NCI-H2029 treated with DMSO at 0.1 percent for 48 hours (cell line): ENCODE measurements around the gene CRLF3.
"Not testable (repeated sequence)": the region's sequence is repeated elsewhere in the genome, so short reads cannot be mapped to it uniquely, and the experiment has no call there.

ENCODE experiments used
- DNase-seq: peaks from one replicate; lab custom pipeline; 2025; lab: John Stamatoyannopoulos, UW

Gene CRLF3, protein sequence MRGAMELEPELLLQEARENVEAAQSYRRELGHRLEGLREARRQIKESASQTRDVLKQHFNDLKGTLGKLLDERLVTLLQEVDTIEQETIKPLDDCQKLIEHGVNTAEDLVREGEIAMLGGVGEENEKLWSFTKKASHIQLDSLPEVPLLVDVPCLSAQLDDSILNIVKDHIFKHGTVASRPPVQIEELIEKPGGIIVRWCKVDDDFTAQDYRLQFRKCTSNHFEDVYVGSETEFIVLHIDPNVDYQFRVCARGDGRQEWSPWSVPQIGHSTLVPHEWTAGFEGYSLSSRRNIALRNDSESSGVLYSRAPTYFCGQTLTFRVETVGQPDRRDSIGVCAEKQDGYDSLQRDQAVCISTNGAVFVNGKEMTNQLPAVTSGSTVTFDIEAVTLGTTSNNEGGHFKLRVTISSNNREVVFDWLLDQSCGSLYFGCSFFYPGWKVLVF

GRCh38 chr17:30824356-30825145 lies at the start of gene CRLF3:
CRLF3 (minus strand) TSS chr17:30824692; CDS start chr17:30824651, 41 bp downstream.
- peak; percentile 46 for DNase-seq

DNA sequence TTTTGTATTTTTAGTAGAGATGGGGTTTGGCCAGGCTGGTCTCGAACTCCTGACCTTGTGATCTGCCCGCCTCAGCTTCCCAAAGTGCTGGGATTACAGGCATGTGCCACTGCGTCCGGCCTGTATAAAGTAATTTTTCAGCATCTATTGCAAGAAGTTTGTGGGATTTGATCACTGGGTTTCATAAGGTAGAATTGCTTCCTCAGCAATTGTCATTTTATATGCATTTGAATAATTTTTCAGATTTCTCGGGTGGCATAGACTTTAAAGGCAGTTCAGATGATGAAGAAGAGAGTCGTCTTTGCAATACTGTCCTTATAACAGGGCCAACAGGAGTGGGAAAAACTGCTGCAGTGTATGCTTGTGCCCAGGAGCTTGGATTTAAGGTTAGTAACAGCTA lies 44.5 kb upstream of the CRLF3 start:
- no peak for DNase-seq

- no peak for DNase-seq
These were observed 40.1 kb upstream of the CRLF3 start for GRCh38 chr17:30864636-30865035.

GRCh38 chr17:30858556-30859250 lies 34.2 kb upstream of the CRLF3 start:
- no peak for DNase-seq

DNA sequence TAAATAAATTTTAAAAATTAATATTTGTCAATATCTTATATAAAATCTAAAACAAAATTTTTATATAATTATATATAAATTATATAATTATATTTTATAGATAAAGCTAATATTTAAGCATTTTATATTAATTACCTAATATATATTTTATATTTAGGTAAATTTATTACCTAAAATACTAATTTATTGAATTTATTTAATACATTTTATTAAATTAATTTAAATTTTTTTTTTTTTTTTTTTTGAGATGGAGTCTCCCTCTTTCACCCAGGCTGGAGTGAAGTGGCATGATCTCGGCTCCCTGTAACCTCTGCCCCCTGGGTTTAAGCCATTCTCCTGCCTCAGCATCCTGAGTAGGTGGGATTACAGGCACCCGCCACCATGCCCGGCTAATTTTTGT lies 29.7 kb upstream of the CRLF3 start:
- no peak for DNase-seq

DNA sequence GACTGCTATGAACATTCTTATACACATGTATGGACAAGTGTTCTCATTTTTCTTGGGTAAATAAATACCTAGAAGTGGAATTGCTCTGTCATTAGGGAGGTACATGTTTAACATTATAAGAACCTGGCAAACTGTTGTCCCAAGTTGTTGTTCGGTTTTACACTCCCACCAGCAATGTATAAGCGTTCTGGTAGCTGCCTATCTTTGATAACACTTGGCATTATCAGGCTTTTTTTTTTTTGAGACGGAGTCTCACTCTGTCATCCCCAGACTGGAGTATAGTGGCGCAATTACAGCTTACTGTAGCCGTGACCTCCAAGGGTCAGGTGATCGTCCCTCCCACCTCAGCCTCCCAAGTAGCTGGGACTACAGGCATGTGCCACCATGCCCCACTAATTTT lies 23.5 kb upstream of the CRLF3 start:
- no peak for DNase-seq

DNA sequence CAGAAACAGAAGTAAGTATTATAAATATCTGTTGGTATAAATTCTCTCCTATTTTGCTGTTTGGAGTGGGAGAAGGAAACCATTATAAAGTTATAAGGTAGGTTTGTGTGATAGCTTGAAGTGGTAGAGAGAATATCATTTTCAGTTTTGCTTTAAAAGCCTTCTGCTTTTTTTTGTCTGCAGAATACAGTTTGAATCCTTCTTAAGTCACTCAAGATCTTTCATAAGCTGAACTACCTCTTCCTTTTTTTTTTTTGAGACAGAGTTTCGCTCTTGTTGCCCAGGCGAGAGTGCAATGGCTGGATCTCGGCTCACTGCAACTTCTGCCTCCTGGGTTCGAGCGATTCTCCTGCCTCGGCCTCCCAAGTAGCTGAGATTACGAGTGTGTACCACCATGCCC lies 16.3 kb upstream of the CRLF3 start:
- DNase-seq, result no peak

DNA sequence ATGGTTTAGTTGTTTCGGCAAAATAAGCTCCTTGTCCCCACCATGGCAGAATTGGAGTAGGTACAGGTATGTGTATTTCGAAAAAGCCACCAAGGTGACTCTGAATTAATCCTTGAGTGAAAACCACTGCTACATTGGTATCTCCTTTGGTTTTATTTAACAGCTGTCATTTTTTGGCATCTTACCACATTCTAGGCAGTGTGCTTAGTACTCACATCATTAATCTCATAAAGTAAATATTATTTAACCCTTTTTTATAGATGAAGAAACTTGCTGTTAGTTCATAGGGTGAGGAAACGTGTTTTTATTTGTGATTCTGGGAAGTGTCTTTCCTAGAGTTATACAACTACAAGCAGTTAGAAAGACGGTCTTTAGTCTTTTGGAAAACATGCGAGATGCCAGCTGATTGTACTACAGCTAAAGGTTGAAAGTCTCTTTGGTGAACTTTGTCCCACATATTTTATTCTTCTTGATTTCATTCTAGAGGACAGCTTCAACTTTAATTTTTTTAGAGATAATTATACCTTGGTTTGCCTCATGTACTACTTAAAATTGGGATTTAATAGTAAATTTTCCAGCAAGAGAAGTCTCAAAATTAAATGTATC lies 13.8 kb upstream of the CRLF3 start:
- DNase-seq, result no peak

DNA sequence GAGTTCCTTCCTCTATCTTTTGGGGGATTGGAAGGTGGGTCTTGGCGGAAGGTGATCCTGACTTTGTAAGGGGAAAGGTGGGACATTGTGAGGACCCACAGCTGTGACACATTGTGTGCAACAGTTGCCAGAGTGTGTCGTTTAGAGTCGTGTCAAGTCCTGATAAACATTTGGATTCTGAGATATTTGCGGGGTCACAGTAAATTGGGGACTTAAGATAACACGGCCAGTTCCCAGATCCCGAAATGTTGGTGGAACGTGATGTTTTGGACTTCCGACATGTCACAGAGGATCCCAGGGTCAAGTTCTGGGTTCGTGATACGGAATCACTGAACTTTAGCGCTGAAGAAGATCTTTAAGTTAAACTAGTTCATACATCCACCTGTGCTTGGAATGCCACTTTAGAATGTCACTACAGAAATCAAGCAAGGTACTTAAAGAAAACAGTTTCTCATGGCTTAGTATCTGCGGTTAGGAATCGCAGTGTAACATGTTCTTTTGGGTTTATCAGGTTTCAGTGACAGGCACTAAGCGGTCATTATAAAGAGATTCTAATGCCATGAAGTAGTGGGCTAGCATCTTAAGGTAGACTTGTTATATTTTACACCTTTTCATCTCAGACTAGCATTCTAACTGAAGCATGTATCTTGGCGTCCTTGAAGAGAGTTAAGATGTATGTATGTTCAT lies 8.1 kb upstream of the CRLF3 start:
- DNase-seq, result no peak

- peak; percentile 46 for DNase-seq
These were observed 7.4 kb upstream of the CRLF3 start, which contains the start of gene ATAD5 for GRCh38 chr17:30831663-30832437. ATAD5 (plus strand) TSS chr17:30831966; CDS start chr17:30832348, 382 bp downstream.

GRCh38 chr17:30831257-30831656 lies 6.8 kb upstream of the CRLF3 start:
- DNase-seq, result no peak

GRCh38 chr17:30829022-30829421 lies 4.5 kb upstream of the CRLF3 start:
- DNase-seq, result no peak

DNA sequence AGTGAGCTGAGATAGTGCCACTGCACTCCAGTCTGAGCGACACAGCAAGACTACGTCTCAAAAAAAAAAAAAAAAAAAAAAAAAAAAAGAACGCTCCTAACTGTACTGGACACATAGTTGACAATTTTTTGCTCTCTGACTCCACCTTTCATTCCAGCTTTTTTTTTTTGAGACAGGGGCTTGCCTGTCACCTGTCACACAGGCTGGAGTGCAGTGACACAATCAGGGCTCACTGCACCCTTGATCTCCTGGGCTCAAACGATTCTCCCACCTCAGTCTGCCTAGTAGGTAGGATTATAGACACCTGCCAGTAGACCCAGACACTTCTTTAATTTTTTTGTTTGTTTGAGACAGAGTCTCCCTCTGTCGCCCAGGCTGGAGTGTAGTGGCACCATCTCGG lies 2.6 kb upstream of the CRLF3 start:
- DNase-seq, result no peak

GRCh38 chr17:30824002-30824355 lies 513 bp downstream of the CRLF3 start:
- no peak for DNase-seq

GRCh38 chr17:30823421-30823820 lies 1.1 kb downstream of the CRLF3 start:
- no peak for DNase-seq

DNA sequence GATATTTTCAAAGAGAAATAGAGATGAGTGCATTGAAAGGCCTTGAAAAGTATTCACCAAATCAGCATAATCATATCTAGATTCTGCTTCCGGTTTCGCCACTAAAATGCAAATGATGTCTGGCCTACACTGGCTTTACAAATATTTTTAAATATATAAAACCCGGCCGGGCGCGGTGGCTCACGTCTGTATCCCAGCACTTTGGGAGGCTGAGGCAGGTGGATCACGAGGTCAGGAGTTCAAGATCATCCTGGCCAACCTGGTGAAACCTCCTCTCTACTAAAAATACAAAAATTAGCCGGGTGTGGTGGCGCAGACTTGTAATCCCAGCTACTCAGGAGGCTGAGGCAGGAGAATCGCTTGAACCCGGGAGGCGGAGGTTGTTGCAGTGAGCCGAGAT lies 1.6 kb downstream of the CRLF3 start:
- not testable (repeated sequence) for DNase-seq

GRCh38 chr17:30821871-30822723 lies 2.4 kb downstream of the CRLF3 start:
- DNase-seq, result no peak

- no peak for DNase-seq
These were observed 4.4 kb downstream of the CRLF3 start for GRCh38 chr17:30819971-30820705.

DNA sequence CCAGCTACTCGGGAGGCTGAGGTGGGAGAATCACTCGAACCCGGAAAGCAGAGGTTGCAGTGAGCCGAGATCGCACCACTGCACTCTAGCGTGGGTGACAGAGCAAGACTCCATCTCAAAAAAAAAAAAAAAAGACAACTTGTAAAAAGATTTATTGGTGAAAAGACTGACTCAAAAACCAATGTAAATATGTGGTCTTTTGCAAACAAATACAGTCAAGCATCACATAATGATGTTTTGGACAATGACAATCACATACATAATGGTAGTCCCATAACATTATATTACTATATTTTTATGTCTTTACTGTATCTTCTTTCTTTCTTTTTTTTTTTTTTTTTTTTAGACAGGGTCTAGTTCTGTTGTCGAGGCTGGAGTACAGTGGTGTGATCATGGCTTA lies 8.3 kb downstream of the CRLF3 start:
- DNase-seq, result no peak
